Ovary (tissue), 3 donors: Measurements from ENCODE around the gene MOSMO.

Experiments used
- CTCF ChIP-seq, 3 donors: fragments of 450-650 bp in 2 of 3; fragments of 200-600 bp in 1 of 3; IDR thresholded peaks; one replicate each; pipeline versions ENCODE4 v1.5.1 to v1.8.0; 2016 to 2022; ENCODE audit warnings: antibody characterized with exemption in 3 of 3, mild to moderate bottlenecking in 1 of 3
- POLR2A ChIP-seq: fragments of 450-650 bp; IDR thresholded peaks from one replicate; pipeline ENCODE4 v1.6.1; 2017; ENCODE audit warnings: antibody characterized with exemption, mild to moderate bottlenecking, moderate library complexity
- donor health status: DM: no; HTN: no; CAD: no.

GRCh38 chr16:21987498-21987897 lies 20.4 kb upstream of the MOSMO start:
- no peak for TF ChIP-seq CTCF (IDR thresholded peaks at IDR 0.05)
- no peak for TF ChIP-seq POLR2A
